HCT116 (cell line): ENCODE results near the gene CACNA1S.

Experiments used
- POLR2AphosphoS5 ChIP-seq: IDR thresholded peaks from 2 replicates; pipeline ENCODE4 v1.6.1; 2011; ENCODE audit warnings: mild to moderate bottlenecking, low read depth, low read length, moderate library complexity
- SP1 ChIP-seq: IDR thresholded peaks from 2 replicates; pipeline ENCODE4 v1.6.1; 2012; ENCODE audit warnings: low read depth
- TF ChIP-seq, protein P1 (sequence below): IDR thresholded peaks from 2 replicates; pipeline ENCODE4 v1.6.1; 2012

- TF ChIP-seq, protein P1, sequence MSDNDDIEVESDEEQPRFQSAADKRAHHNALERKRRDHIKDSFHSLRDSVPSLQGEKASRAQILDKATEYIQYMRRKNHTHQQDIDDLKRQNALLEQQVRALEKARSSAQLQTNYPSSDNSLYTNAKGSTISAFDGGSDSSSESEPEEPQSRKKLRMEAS = no peak
- no peak for TF ChIP-seq POLR2AphosphoS5
- TF ChIP-seq SP1 = no peak
Observed at GRCh38 chr1:200998323-200998722, 113.9 kb downstream of the CACNA1S start.
